ENCODE data around the gene WDR87. TPM values are rescaled to one million over a fixed set of nuclear protein-coding genes. Genes with fewer than 3 reads are reported as not detected.
A peak's percentile ranks its signal among the peaks of the same experiment; 100 is the strongest.

The WDR87 gene
- total RNA-seq (not detected), polyA plus RNA-seq (not detected)
- long read RNA-seq, donor 1: 0 reads
- long read RNA-seq, donor 2: 0 reads

- Histone ChIP-seq H3K4me1 (peaks cover 16 to 51% (median 39%) of the 10 kb centered on the region in 6 donors), H3K36me3 (no peaks in the 10 kb centered on the region), H3K27ac (peak within 1 kb of the TSS; percentile 66 to 91 (median 84)), H3K27me3 (replicated peaks in 1 of 7) (no peaks in the 10 kb centered on the region), H3K4me3 (peak within 1 kb of the TSS; percentile 69 to 100 (median 96)), H3K9me3 (no peaks in the 10 kb centered on the region)
- 8 to 10% (median 9%) methylated on average over 48 to 63 of the region's 63 CpGs for WGBS, 5 donors
- intact Hi-C loops (cut with DNase I; ENCODE audit: low total_unique reads): loop anchor here (10.0 kb wide), 1 partner anchor 319 kb away; the partner anchor contains the start of gene DPF1
- no peak for TF ChIP-seq POLR2AphosphoS5 (IDR thresholded peaks at IDR 0.05)
- no peak for TF ChIP-seq CTCF (IDR thresholded peaks at IDR 0.05 in 8 of 11, conservative IDR thresholded peaks at IDR 0.05 in 3 of 11)
- TF ChIP-seq POLR2A (IDR thresholded peaks at IDR 0.05): no peak
- peak; percentile 92 for DNase-seq
Measured at GRCh38 chr19:37905946-37906868, at the start of gene WDR87. Gene WDR87, minus strand, starts transcription at chr19:37906594. Its CDS starts 8,355 bp downstream, at chr19:37898239.

- no peak overlapping the region for H3K4me3 ChIP-seq
- H3K27ac ChIP-seq: no peak overlapping the region
- intact Hi-C loops (cut with DNase I; ENCODE audit: low total_unique reads): no loop called here
- H3K4me1 ChIP-seq: peaks cover 11 to 88% (median 27%) of the 10 kb centered on the region in 6 donors
- no peaks in the 10 kb centered on the region for H3K27me3 ChIP-seq (replicated peaks in 1 of 7)
- TF ChIP-seq POLR2AphosphoS5 (IDR thresholded peaks at IDR 0.05) (no peak), CTCF (IDR thresholded peaks at IDR 0.05 in 8 of 11, conservative IDR thresholded peaks at IDR 0.05 in 3 of 11) (no peak), POLR2A (IDR thresholded peaks at IDR 0.05) (no peak)
- WGBS, 5 donors: 86 to 91% (median 90%) methylated on average over 8 of the region's 8 CpGs
- no peaks in the 10 kb centered on the region for H3K36me3 ChIP-seq
- no peak for DNase-seq
- peaks cover 0 to 17% (median 6%) of the 10 kb centered on the region in 8 donors for H3K9me3 ChIP-seq
Measured at GRCh38 chr19:37955986-37956385, 49.6 kb upstream of the WDR87 start.

- Histone ChIP-seq H3K36me3 (no peaks in the 10 kb centered on the region), H3K4me3 (no peak overlapping the region), H3K27me3 (replicated peaks in 1 of 7) (no peaks in the 10 kb centered on the region), H3K4me1 (peaks cover 10 to 82% (median 24%) of the 10 kb centered on the region in 6 donors), H3K9me3 (peaks cover 0 to 12% (median 2%) of the 10 kb centered on the region in 8 donors), H3K27ac (peak overlapping the region in 2 of 8 donors; percentile 8 to 13)
- WGBS, 5 donors: 58 to 76% (median 74%) methylated on average over 10 of the region's 10 CpGs
- TF ChIP-seq POLR2A (IDR thresholded peaks at IDR 0.05) (no peak), CTCF (IDR thresholded peaks at IDR 0.05 in 8 of 11, conservative IDR thresholded peaks at IDR 0.05 in 3 of 11) (no peak), POLR2AphosphoS5 (IDR thresholded peaks at IDR 0.05) (no peak)
- intact Hi-C loops (cut with DNase I; ENCODE audit: low total_unique reads): no loop called here
- no peak for DNase-seq
Measured at GRCh38 chr19:37954421-37954874, 48.1 kb upstream of the WDR87 start.

GRCh38 chr19:37953918-37954303 lies 47.5 kb upstream of the WDR87 start:
- intact Hi-C loops (cut with DNase I; ENCODE audit: low total_unique reads): no loop called here
- WGBS, 5 donors: 10 to 41% (median 31%) methylated on average over 1 of the region's 1 CpG
- TF ChIP-seq CTCF (IDR thresholded peaks at IDR 0.05 in 8 of 11, conservative IDR thresholded peaks at IDR 0.05 in 3 of 11) (no peak), POLR2A (IDR thresholded peaks at IDR 0.05) (no peak), POLR2AphosphoS5 (IDR thresholded peaks at IDR 0.05) (no peak)
- no peak overlapping the region for H3K4me3 ChIP-seq
- no peak for DNase-seq
- peaks cover 7 to 76% (median 19%) of the 10 kb centered on the region in 6 donors for H3K4me1 ChIP-seq
- no peaks in the 10 kb centered on the region for H3K27me3 ChIP-seq (replicated peaks in 1 of 7)
- H3K27ac ChIP-seq: peak overlapping the region in 2 of 8 donors; percentile 8 to 13
- no peaks in the 10 kb centered on the region for H3K36me3 ChIP-seq
- H3K9me3 ChIP-seq: peaks cover 0 to 11% (median 2%) of the 10 kb centered on the region in 8 donors

All from spleen (tissue), 13 donors.